Activated B cell treated with CpG ODN at 0.5 μM for 24 hours (primary cell): ENCODE data around the gene CRHR1. TPM values are rescaled to one million over a fixed set of nuclear protein-coding genes. Genes with fewer than 3 reads are reported as not detected.

ENCODE experiments used
- ATAC-seq: fragments of 200-7000 bp; cut with Tn5 transposase; one replicate; pipeline ENCODE4 v1.10.0; 2021; ENCODE audit warnings: low read depth, mild to moderate bottlenecking, moderate library complexity
- CTCF ChIA-PET: fragments of 350-600 bp; sonication (Branson Sonifier 250); formaldehyde crosslinking; loops from one replicate; lab custom pipeline; 2021; ENCODE audit warnings: antibody characterized with exemption; lab: Charles Lee
- POLR2A ChIA-PET: fragments of 350-600 bp; sonication (Branson Sonifier 250); formaldehyde crosslinking; loops from one replicate; lab custom pipeline; 2021; ENCODE audit warnings: antibody characterized with exemption; lab: Charles Lee
- DNase-seq: peaks from one replicate; pipeline ENCODE4 v3.0.0; 2022
- H3K27ac Mint-ChIP-seq: one replicate; pipeline ENCODE4 v1.8.0; 2020; ENCODE audit warnings: mixed read lengths
- H3K27me3 Mint-ChIP-seq: one replicate; pipeline ENCODE4 v1.8.0; 2021; ENCODE audit warnings: mixed read lengths
- H3K36me3 Mint-ChIP-seq: one replicate; pipeline ENCODE4 v1.8.0; 2021; ENCODE audit warnings: low read depth, mixed read lengths
- H3K4me1 Mint-ChIP-seq: one replicate; pipeline ENCODE4 v1.8.0; 2021; ENCODE audit warnings: mixed read lengths
- H3K4me3 Mint-ChIP-seq: one replicate; pipeline ENCODE4 v1.8.0; 2020; ENCODE audit warnings: mild to moderate bottlenecking, mixed read lengths
- H3K9me3 Mint-ChIP-seq: one replicate; pipeline ENCODE4 v1.8.0; 2020; ENCODE audit warnings: mixed read lengths
- intact Hi-C: fragments of 100-400 bp; cut with micrococcal nuclease; formaldehyde crosslinking; loops from one replicate; pipeline ENCODE4 v1.15.1; 2024
- total RNA-seq: library from RNA; stranded (reverse); gene quantifications from 2 replicates; pipeline ENCODE4 v1.2.3, GENCODE V29; 2022
- TF ChIP-seq, protein P1 (sequence below): fragments of 200-600 bp; IDR thresholded peaks from one replicate; pipeline ENCODE4 v1.8.0; 2022; ENCODE audit warnings: antibody characterized with exemption, mild to moderate bottlenecking

Gene CRHR1
- total RNA-seq, 1 donor from 2014 or later, result not detected

DNA sequence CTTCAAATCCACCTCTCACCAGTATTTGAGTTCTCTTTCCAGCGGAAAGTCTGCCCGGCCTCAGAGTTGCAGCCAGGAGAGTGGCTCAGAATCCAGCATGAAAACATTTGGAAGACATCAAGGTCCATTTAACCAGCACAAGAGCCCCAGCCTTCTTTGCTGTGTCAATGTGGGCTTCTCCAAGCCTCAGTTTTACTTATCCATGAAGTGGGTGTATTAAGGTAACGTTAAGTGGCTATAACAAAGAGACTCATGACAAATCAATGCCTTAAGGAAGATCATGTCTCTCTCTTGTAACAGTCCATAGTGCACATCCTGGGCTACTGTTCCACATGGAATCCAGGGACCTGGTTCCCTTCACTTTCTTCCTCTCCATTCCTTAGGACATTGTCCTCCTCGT, 59.6 kb downstream of the CRHR1 start:
- Mint-ChIP-seq H3K36me3 (no peaks in the 10 kb centered on the region), H3K4me3 (no peak overlapping the region), H3K27me3 (no peaks in the 10 kb centered on the region), H3K9me3 (no peaks in the 10 kb centered on the region), H3K27ac (no peak overlapping the region), H3K4me1 (no peaks in the 10 kb centered on the region)
- no peak for DNase-seq
- intact Hi-C loops, result no loop called here
- POLR2A ChIA-PET, result no interaction called here
- CTCF ChIA-PET, result no interaction called here
- TF ChIP-seq, protein P1, sequence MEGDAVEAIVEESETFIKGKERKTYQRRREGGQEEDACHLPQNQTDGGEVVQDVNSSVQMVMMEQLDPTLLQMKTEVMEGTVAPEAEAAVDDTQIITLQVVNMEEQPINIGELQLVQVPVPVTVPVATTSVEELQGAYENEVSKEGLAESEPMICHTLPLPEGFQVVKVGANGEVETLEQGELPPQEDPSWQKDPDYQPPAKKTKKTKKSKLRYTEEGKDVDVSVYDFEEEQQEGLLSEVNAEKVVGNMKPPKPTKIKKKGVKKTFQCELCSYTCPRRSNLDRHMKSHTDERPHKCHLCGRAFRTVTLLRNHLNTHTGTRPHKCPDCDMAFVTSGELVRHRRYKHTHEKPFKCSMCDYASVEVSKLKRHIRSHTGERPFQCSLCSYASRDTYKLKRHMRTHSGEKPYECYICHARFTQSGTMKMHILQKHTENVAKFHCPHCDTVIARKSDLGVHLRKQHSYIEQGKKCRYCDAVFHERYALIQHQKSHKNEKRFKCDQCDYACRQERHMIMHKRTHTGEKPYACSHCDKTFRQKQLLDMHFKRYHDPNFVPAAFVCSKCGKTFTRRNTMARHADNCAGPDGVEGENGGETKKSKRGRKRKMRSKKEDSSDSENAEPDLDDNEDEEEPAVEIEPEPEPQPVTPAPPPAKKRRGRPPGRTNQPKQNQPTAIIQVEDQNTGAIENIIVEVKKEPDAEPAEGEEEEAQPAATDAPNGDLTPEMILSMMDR, result no peak
- ATAC-seq, result no peak

DNA sequence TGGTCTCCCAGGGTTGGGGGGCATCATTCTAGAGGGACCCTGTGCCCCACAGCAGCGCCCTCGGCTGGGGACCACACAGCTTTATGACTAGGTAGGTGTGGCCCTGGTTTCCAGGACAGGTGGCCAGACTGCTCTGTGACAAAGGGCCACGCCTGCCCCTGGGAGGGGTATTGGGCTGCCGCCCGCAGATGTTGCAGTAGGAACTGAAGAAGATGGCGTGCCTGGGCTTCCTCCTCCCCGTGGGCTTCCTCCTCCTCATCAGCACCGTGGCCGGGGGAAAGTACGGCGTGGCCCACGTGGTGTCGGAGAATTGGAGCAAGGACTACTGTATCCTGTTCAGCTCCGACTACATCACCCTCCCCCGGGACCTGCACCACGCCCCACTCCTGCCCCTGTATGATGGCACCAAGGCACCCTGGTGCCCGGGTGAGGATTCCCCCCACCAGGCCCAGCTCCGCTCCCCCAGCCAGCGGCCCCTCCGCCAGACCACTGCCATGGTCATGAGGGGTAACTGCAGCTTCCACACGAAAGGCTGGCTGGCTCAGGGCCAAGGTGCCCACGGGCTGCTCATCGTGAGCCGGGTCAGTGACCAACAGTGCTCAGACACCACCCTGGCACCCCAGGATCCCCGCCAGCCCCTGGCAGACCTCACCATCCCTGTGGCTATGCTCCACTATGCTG, 60.7 kb downstream of the CRHR1 start, which contains the start of gene SPPL2C:
SPPL2C (plus strand) TSS at position 187 of the 681 bp plus-strand sequence; CDS start at position 213, 26 bp downstream.
- POLR2A ChIA-PET, result no interaction called here
- Mint-ChIP-seq H3K9me3 (no peaks in the 10 kb centered on the region), H3K27ac (no peak within 1 kb of the TSS), H3K27me3 (no peaks in the 10 kb centered on the region), H3K4me3 (no peak within 1 kb of the TSS), H3K36me3 (no peaks in the 10 kb centered on the region), H3K4me1 (no peaks in the 10 kb centered on the region)
- TF ChIP-seq, protein P1, result no peak
- intact Hi-C loops, result no loop called here
- ATAC-seq, result no peak
- CTCF ChIA-PET, result no interaction called here
- DNase-seq, result no peak

DNA sequence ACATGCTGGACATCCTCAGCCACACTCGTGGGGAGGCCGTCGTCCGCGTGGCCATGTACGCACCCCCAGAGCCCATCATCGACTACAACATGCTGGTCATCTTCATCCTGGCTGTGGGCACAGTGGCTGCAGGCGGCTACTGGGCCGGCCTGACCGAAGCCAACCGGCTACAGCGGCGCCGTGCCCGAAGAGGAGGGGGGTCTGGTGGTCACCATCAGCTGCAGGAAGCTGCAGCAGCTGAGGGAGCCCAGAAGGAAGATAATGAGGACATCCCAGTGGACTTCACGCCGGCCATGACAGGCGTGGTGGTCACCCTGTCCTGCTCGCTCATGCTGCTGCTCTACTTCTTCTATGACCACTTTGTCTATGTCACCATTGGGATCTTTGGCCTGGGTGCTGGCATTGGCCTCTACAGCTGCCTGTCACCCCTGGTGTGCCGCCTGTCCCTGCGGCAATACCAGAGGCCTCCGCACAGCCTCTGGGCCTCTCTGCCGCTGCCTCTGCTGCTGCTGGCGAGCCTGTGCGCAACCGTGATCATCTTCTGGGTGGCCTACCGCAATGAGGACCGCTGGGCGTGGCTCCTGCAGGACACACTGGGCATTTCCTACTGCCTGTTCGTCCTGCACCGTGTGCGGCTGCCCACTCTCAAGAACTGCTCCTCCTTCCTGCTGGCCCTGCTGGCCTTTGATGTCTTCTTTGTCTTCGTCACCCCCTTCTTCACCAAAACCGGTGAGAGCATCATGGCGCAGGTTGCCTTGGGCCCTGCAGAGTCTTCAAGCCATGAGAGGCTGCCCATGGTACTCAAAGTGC, 61.5 kb downstream of the CRHR1 start:
- Mint-ChIP-seq H3K9me3 (no peaks in the 10 kb centered on the region), H3K27me3 (no peaks in the 10 kb centered on the region), H3K4me1 (no peaks in the 10 kb centered on the region), H3K36me3 (no peaks in the 10 kb centered on the region), H3K4me3 (no peak overlapping the region), H3K27ac (no peak overlapping the region)
- intact Hi-C loops, result no loop called here
- POLR2A ChIA-PET, result no interaction called here
- DNase-seq (no peak), ATAC-seq (no peak)
- CTCF ChIA-PET, result no interaction called here
- TF ChIP-seq, protein P1, result no peak

DNA sequence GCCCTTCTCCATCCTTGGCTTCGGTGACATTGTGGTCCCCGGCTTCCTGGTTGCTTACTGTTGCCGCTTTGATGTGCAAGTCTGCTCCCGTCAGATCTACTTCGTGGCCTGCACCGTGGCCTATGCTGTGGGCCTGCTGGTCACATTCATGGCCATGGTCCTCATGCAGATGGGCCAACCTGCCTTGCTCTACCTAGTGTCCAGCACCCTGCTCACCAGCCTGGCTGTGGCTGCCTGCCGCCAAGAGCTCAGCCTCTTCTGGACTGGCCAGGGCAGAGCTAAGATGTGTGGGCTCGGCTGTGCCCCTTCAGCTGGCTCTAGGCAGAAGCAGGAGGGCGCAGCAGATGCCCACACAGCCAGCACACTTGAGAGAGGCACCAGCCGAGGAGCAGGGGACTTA, 62.1 kb downstream of the CRHR1 start:
- no peaks in the 10 kb centered on the region for H3K27me3 Mint-ChIP-seq
- no peak overlapping the region for H3K4me3 Mint-ChIP-seq
- no peaks in the 10 kb centered on the region for H3K36me3 Mint-ChIP-seq
- intact Hi-C loops, result no loop called here
- ATAC-seq (no peak), DNase-seq (no peak)
- no peak overlapping the region for H3K27ac Mint-ChIP-seq
- H3K4me1 Mint-ChIP-seq, result no peaks in the 10 kb centered on the region
- H3K9me3 Mint-ChIP-seq, result no peaks in the 10 kb centered on the region
- CTCF ChIA-PET, result no interaction called here
- POLR2A ChIA-PET, result no interaction called here
- TF ChIP-seq, protein P1, result no peak

- H3K4me3 Mint-ChIP-seq, result no peak overlapping the region
- ChIA-PET CTCF (no interaction called here), POLR2A (no interaction called here)
- TF ChIP-seq, protein P1, result no peak
- no peaks in the 10 kb centered on the region for H3K9me3 Mint-ChIP-seq
- peaks cover under 1% of the 10 kb centered on the region for H3K27me3 Mint-ChIP-seq
- intact Hi-C loops, result no loop called here
- no peak for DNase-seq
- no peaks in the 10 kb centered on the region for H3K36me3 Mint-ChIP-seq
- H3K27ac Mint-ChIP-seq, result no peak overlapping the region
- H3K4me1 Mint-ChIP-seq, result no peaks in the 10 kb centered on the region
- no peak for ATAC-seq
Observed at GRCh38 chr17:45846646-45847045, 62.5 kb downstream of the CRHR1 start.
